SK-N-SH treated with all-trans-retinoic acid at 6 μM for 48 hours (cell line): ENCODE measurements around the gene MRPS16.

Experiments
- ATAC-seq: fragments of 200-7000 bp; cut with Tn5 transposase; 3 replicates; pipeline ENCODE4 v1.9.1; 2020; ENCODE audit warnings: mild to moderate bottlenecking, moderate library complexity
- ARNTL ChIP-seq: fragments of 450-650 bp; formaldehyde crosslinking; IDR thresholded peaks from 2 replicates; pipeline ENCODE4 v1.5.0; 2020; ENCODE audit warnings: low read depth, mild to moderate bottlenecking, moderate library complexity, borderline replicate concordance
- BACH2 ChIP-seq: fragments of 250-450 bp; sonication (Bioruptor Pico); IDR thresholded peaks from 2 replicates; pipeline ENCODE4 v1.9.0; 2021; ENCODE audit warnings: mild to moderate bottlenecking, borderline replicate concordance
- ESRRG ChIP-seq: fragments of 250-450 bp; sonication (Bioruptor Pico); IDR thresholded peaks from 2 replicates; pipeline ENCODE4 v1.6.1; 2021; ENCODE audit warnings: mild to moderate bottlenecking
- GLIS3 ChIP-seq: fragments of 250-450 bp; sonication (Bioruptor Pico); IDR thresholded peaks from 2 replicates; pipeline ENCODE4 v1.5.0; 2020; ENCODE audit warnings: mild to moderate bottlenecking, moderate library complexity
- ISL1 ChIP-seq: fragments of 250-450 bp; sonication (Bioruptor Pico); IDR thresholded peaks from 2 replicates; pipeline ENCODE4 v2.1.2; 2022; ENCODE audit warnings: mild to moderate bottlenecking, moderate library complexity
- POU6F1 ChIP-seq: fragments of 250-450 bp; sonication (Bioruptor Pico); IDR thresholded peaks from 2 replicates; pipeline ENCODE4 v1.8.0; 2021; ENCODE audit warnings: low read depth, mild to moderate bottlenecking, moderate library complexity, borderline replicate concordance
- PPARA ChIP-seq: fragments of 250-450 bp; sonication (Bioruptor Pico); IDR thresholded peaks from 2 replicates; pipeline ENCODE4 v1.5.0; 2020; ENCODE audit warnings: mild to moderate bottlenecking, borderline replicate concordance
- RARB ChIP-seq: fragments of 250-450 bp; sonication (Bioruptor Pico); IDR thresholded peaks from 2 replicates; pipeline ENCODE4 v1.8.0; 2021; ENCODE audit warnings: mild to moderate bottlenecking, moderate library complexity
- SNAI2 ChIP-seq: fragments of 250-450 bp; sonication (Bioruptor Pico); IDR thresholded peaks from 2 replicates; pipeline ENCODE4 v1.5.0; 2020; ENCODE audit warnings: mild to moderate bottlenecking, moderate library complexity
- TCF4 ChIP-seq: fragments of 250-450 bp; sonication (Bioruptor Pico); IDR thresholded peaks from 2 replicates; pipeline ENCODE4 v1.8.0; 2021; ENCODE audit warnings: mild to moderate bottlenecking, moderate library complexity, borderline replicate concordance
- TOX ChIP-seq: fragments of 250-450 bp; sonication (Bioruptor Pico); IDR thresholded peaks from 2 replicates; pipeline ENCODE4 v1.8.0; 2021; ENCODE audit warnings: mild to moderate bottlenecking, moderate library complexity, borderline replicate concordance
- ZC3H10 ChIP-seq: fragments of 250-450 bp; sonication (Bioruptor Pico); IDR thresholded peaks from 2 replicates; pipeline ENCODE4 v1.5.1; 2021; ENCODE audit warnings: mild to moderate bottlenecking, moderate library complexity
- ZFP3 ChIP-seq: fragments of 250-450 bp; sonication (Bioruptor Pico); IDR thresholded peaks from 2 replicates; pipeline ENCODE4 v1.5.0; 2020; ENCODE audit warnings: mild to moderate bottlenecking, moderate library complexity
- ZFP30 ChIP-seq: fragments of 450-650 bp; formaldehyde crosslinking; IDR thresholded peaks from 2 replicates; pipeline ENCODE4 v1.5.0; 2022; ENCODE audit warnings: mild to moderate bottlenecking, moderate library complexity
- ZNF565 ChIP-seq: fragments of 450-650 bp; formaldehyde crosslinking; conservative IDR thresholded peaks from 2 replicates; pipeline ENCODE4 v1.5.0; 2020; ENCODE audit warnings: low read depth, mild to moderate bottlenecking, moderate library complexity
- ZNF70 ChIP-seq: fragments of 450-650 bp; formaldehyde crosslinking; IDR thresholded peaks from 2 replicates; pipeline ENCODE4 v1.5.0; 2020; ENCODE audit warnings: mild to moderate bottlenecking, moderate library complexity
- ZNF8 ChIP-seq: fragments of 450-650 bp; formaldehyde crosslinking; IDR thresholded peaks from 2 replicates; pipeline ENCODE4 v1.5.0; 2020; ENCODE audit warnings: mild to moderate bottlenecking, moderate library complexity
- TF ChIP-seq, protein P1 (sequence below): fragments of 250-450 bp; sonication (Bioruptor Pico); IDR thresholded peaks from 2 replicates; pipeline ENCODE4 v1.5.1; 2020; ENCODE audit warnings: low read depth, mild to moderate bottlenecking, moderate library complexity
- TF ChIP-seq, protein P2 (sequence below): fragments of 250-450 bp; sonication (Bioruptor Pico); IDR thresholded peaks from 2 replicates; pipeline ENCODE4 v1.5.1; 2021; ENCODE audit warnings: mild to moderate bottlenecking, moderate library complexity
- TF ChIP-seq, protein P3 (sequence below): fragments of 250-450 bp; sonication (Bioruptor Pico); IDR thresholded peaks from 2 replicates; pipeline ENCODE4 v1.5.0; 2020; ENCODE audit warnings: mild to moderate bottlenecking, moderate library complexity
- TF ChIP-seq, protein P4 (sequence below): fragments of 250-450 bp; sonication (Bioruptor Pico); IDR thresholded peaks from 2 replicates; pipeline ENCODE4 v1.8.0; 2020; ENCODE audit warnings: mild to moderate bottlenecking, moderate library complexity, borderline replicate concordance

MRPS16 gene

GRCh38 chr10:73220989-73221388, 31.5 kb downstream of the MRPS16 start:
- ATAC-seq, result no peak
- TF ChIP-seq, protein P1, sequence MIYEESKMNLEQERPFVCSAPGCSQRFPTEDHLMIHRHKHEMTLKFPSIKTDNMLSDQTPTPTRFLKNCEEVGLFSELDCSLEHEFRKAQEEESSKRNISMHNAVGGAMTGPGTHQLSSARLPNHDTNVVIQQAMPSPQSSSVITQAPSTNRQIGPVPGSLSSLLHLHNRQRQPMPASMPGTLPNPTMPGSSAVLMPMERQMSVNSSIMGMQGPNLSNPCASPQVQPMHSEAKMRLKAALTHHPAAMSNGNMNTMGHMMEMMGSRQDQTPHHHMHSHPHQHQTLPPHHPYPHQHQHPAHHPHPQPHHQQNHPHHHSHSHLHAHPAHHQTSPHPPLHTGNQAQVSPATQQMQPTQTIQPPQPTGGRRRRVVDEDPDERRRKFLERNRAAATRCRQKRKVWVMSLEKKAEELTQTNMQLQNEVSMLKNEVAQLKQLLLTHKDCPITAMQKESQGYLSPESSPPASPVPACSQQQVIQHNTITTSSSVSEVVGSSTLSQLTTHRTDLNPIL (CRISPR knock-in tag), result no peak
- TF ChIP-seq, protein P2, sequence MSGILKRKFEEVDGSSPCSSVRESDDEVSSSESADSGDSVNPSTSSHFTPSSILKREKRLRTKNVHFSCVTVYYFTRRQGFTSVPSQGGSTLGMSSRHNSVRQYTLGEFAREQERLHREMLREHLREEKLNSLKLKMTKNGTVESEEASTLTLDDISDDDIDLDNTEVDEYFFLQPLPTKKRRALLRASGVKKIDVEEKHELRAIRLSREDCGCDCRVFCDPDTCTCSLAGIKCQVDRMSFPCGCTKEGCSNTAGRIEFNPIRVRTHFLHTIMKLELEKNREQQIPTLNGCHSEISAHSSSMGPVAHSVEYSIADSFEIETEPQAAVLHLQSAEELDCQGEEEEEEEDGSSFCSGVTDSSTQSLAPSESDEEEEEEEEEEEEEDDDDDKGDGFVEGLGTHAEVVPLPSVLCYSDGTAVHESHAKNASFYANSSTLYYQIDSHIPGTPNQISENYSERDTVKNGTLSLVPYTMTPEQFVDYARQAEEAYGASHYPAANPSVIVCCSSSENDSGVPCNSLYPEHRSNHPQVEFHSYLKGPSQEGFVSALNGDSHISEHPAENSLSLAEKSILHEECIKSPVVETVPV (CRISPR knock-in tag), result no peak
- no peak for TF ChIP-seq ZNF8 (CRISPR knock-in tag)
- TF ChIP-seq ISL1, result no peak
- TF ChIP-seq TOX, result no peak
- no peak for TF ChIP-seq POU6F1
- no peak for TF ChIP-seq ZFP3 (CRISPR knock-in tag)
- no peak for TF ChIP-seq ZC3H10 (CRISPR knock-in tag)
- TF ChIP-seq TCF4 (CRISPR knock-in tag), result no peak
- TF ChIP-seq, protein P3, sequence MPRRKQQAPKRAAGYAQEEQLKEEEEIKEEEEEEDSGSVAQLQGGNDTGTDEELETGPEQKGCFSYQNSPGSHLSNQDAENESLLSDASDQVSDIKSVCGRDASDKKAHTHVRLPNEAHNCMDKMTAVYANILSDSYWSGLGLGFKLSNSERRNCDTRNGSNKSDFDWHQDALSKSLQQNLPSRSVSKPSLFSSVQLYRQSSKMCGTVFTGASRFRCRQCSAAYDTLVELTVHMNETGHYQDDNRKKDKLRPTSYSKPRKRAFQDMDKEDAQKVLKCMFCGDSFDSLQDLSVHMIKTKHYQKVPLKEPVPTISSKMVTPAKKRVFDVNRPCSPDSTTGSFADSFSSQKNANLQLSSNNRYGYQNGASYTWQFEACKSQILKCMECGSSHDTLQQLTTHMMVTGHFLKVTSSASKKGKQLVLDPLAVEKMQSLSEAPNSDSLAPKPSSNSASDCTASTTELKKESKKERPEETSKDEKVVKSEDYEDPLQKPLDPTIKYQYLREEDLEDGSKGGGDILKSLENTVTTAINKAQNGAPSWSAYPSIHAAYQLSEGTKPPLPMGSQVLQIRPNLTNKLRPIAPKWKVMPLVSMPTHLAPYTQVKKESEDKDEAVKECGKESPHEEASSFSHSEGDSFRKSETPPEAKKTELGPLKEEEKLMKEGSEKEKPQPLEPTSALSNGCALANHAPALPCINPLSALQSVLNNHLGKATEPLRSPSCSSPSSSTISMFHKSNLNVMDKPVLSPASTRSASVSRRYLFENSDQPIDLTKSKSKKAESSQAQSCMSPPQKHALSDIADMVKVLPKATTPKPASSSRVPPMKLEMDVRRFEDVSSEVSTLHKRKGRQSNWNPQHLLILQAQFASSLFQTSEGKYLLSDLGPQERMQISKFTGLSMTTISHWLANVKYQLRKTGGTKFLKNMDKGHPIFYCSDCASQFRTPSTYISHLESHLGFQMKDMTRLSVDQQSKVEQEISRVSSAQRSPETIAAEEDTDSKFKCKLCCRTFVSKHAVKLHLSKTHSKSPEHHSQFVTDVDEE, result no peak
- no peak for TF ChIP-seq ZNF70 (CRISPR knock-in tag)
- no peak for TF ChIP-seq PPARA (CRISPR knock-in tag)
- TF ChIP-seq SNAI2 (CRISPR knock-in tag), result no peak

DNA sequence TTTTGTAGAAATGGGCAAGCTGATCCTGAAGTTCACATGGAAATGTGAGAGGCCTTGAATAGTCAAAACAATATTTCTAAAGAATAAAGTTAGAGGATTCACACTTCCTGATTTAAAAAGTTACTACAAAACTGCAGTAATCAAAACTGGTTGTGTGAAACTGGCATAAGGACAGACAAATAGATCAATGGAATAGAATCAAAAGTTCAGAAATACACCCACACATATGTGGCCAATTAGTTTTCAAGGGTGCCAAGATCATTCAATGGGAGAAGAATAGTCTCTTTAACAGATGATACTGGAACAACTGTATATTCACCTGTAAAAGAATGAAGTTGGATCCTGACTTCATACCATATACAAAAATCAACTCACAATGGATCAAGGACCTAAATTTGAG, 33.1 kb downstream of the MRPS16 start:
- TF ChIP-seq ARNTL (CRISPR knock-in tag), result no peak
- no peak for TF ChIP-seq ZFP3 (CRISPR knock-in tag)
- TF ChIP-seq ZFP30, result no peak
- no peak for TF ChIP-seq RARB (CRISPR knock-in tag)
- no peak for ATAC-seq

GRCh38 chr10:73218431-73219191, 33.8 kb downstream of the MRPS16 start:
- no peak for TF ChIP-seq ZNF565 (CRISPR knock-in tag)
- TF ChIP-seq ESRRG (CRISPR knock-in tag), result no peak
- no peak for TF ChIP-seq RARB (CRISPR knock-in tag)
- TF ChIP-seq SNAI2 (CRISPR knock-in tag), result no peak
- TF ChIP-seq, protein P4, sequence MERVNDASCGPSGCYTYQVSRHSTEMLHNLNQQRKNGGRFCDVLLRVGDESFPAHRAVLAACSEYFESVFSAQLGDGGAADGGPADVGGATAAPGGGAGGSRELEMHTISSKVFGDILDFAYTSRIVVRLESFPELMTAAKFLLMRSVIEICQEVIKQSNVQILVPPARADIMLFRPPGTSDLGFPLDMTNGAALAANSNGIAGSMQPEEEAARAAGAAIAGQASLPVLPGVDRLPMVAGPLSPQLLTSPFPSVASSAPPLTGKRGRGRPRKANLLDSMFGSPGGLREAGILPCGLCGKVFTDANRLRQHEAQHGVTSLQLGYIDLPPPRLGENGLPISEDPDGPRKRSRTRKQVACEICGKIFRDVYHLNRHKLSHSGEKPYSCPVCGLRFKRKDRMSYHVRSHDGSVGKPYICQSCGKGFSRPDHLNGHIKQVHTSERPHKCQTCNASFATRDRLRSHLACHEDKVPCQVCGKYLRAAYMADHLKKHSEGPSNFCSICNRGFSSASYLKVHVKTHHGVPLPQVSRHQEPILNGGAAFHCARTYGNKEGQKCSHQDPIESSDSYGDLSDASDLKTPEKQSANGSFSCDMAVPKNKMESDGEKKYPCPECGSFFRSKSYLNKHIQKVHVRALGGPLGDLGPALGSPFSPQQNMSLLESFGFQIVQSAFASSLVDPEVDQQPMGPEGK (CRISPR knock-in tag), result no peak
- no peak for TF ChIP-seq GLIS3
- no peak for TF ChIP-seq ZFP3 (CRISPR knock-in tag)
- TF ChIP-seq BACH2 (CRISPR knock-in tag), result no peak
- TF ChIP-seq, protein P1 (CRISPR knock-in tag), result no peak
- TF ChIP-seq ZNF70 (CRISPR knock-in tag), result no peak
- no peak for TF ChIP-seq ISL1
- TF ChIP-seq TCF4 (CRISPR knock-in tag), result no peak
- TF ChIP-seq ZNF8 (CRISPR knock-in tag), result no peak
- TF ChIP-seq PPARA (CRISPR knock-in tag), result no peak
- TF ChIP-seq, protein P2 (CRISPR knock-in tag), result no peak
- TF ChIP-seq POU6F1, result no peak
- ATAC-seq, result peak; percentile 52; the same call in 2 of the 3 replicates
